Stimulated activated memory B cell treated with anti-CD40 and anti-IgM and Interleukin-4, amounts not matched to agents 10 μg/mL and 1 μg/mL and 100 μg/mL, for 72 hours (primary cell): ENCODE measurements around the gene SERAC1.

Experiments used
- ATAC-seq: fragments of 150-1000 bp; cut with Tn5 transposase; 2 replicates; pipeline ENCODE4 v1.10.0; 2021
- H3K27ac Mint-ChIP-seq: one replicate; pipeline ENCODE4 v1.8.0; 2022; ENCODE audit warnings: mild to moderate bottlenecking, mixed read lengths
- H3K27me3 Mint-ChIP-seq: one replicate; pipeline ENCODE4 v1.8.0; 2022; ENCODE audit warnings: mixed read lengths
- H3K36me3 Mint-ChIP-seq: one replicate; pipeline ENCODE4 v1.8.0; 2022; ENCODE audit warnings: mixed read lengths
- H3K4me1 Mint-ChIP-seq: one replicate; pipeline ENCODE4 v1.8.0; 2022; ENCODE audit warnings: mixed read lengths
- H3K4me3 Mint-ChIP-seq: one replicate; pipeline ENCODE4 v1.8.0; 2022; ENCODE audit warnings: mild to moderate bottlenecking, moderate library complexity, mixed read lengths
- H3K9me3 Mint-ChIP-seq: one replicate; pipeline ENCODE4 v1.8.0; 2022; ENCODE audit warnings: mixed read lengths

Gene SERAC1

DNA sequence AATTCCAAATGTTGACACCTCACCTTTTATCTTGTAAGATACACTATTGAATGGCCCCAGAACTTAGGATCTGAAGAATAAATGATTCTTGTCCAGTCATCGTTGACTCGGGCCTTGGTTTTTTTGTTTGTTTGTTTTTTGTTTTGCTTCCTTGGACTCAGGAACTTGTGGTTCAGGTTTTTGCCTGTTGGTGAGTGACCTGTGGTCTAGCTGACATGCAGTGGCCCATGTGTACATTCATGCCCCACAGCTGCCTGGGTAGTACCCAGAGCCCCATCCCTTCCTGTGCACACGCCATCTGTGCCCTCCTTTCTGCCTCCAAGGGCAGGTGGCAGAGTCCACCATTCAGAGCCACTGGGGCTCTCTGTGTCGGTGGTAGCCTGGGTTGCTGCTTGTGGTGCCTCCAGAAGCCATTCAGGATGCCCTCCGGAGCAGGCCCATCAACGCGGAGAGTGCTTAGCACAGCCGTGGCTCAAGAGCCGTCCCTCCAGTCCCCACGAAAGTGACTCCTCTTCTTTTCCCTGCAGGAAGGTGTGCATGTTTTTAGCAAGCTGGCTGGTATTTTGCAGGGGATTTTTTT, 100.5 kb downstream of the SERAC1 start:
- ATAC-seq, result no peak
- Mint-ChIP-seq H3K4me1 (peaks cover 6% of the 10 kb centered on the region), H3K36me3 (peaks cover 65% of the 10 kb centered on the region), H3K9me3 (no peaks in the 10 kb centered on the region), H3K27me3 (no peaks in the 10 kb centered on the region), H3K4me3 (no peak overlapping the region), H3K27ac (no peak overlapping the region)

DNA sequence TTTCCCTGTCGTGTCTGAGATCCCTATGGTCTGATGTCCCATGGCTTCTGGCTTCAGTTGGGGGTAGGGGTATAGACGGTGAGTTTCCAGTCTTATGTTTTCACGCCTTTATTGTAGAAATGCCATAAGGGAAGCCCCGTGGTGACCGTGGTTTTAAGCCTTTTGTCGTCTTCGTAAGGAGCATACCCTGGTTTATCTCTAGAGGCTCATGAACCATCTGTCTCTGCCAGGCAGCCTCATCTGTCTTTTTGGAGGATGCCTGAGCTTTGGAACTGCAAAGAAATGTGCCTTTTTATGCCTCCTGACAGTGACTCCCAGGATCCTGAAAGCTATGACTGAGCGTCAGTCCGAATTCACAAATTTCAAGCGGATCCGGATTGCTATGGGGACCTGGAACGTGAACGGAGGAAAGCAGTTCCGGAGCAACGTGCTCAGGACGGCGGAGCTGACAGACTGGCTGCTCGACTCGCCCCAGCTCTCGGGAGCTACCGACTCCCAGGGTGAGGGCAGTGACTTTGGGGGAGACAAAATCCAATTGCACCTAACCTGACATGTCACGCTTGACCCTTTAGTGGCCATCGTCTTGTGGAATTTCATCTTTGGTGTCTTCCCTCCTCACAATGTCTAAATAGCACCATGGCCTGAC, 101.8 kb downstream of the SERAC1 start:
- no peak overlapping the region for H3K27ac Mint-ChIP-seq
- H3K9me3 Mint-ChIP-seq, result no peaks in the 10 kb centered on the region
- H3K4me1 Mint-ChIP-seq, result no peaks in the 10 kb centered on the region
- peaks cover 63% of the 10 kb centered on the region for H3K36me3 Mint-ChIP-seq
- ATAC-seq, result no peak
- no peak overlapping the region for H3K4me3 Mint-ChIP-seq
- H3K27me3 Mint-ChIP-seq, result no peaks in the 10 kb centered on the region

DNA sequence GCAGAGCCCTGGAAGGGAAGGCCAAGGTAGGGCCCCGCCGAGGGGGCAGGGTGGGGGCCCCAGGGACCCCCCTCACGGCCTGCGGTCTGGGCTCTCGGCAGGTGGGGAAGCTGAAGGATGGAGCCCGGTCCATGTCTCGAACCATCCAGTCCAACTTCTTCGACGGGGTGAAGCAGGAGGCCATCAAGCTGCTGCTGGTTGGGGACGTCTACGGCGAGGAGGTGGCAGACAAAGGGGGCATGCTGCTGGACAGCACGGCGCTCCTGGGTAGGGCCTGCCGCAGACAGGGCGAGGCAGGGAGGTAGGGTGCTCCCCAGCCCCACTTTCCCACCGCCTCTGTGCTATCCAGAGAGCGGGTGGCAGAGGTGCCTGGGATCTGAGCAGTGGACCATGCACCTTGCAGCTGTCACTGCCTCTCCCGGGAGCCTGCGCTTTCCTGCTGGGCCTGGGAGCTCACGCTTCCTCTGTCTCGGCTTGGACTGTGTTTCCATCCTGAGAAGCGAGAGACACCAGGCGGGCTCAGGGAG, 103.3 kb downstream of the SERAC1 start:
- Mint-ChIP-seq H3K27ac (no peak overlapping the region), H3K4me1 (no peaks in the 10 kb centered on the region), H3K9me3 (no peaks in the 10 kb centered on the region), H3K27me3 (no peaks in the 10 kb centered on the region), H3K4me3 (no peak overlapping the region), H3K36me3 (peaks cover 60% of the 10 kb centered on the region)
- no peak for ATAC-seq

DNA sequence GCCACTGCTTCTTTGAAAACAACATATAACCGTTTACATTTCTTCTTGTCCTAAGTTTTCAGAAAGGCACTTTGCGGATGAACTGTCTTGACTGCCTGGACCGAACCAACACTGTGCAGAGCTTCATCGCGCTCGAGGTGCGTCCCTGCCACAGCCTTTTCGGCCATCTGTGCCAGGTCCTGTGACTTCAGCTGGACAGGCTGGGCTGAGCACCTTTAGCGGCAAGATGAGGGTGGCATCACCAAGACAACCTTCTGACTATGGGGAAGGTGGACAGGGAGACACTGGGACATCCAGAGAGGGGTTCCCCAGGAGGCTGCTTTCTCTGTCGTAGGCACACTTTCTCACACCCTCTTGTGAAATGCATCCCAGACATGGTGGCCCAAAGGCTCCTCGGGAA, 104.3 kb downstream of the SERAC1 start:
- no peak overlapping the region for H3K4me3 Mint-ChIP-seq

DNA sequence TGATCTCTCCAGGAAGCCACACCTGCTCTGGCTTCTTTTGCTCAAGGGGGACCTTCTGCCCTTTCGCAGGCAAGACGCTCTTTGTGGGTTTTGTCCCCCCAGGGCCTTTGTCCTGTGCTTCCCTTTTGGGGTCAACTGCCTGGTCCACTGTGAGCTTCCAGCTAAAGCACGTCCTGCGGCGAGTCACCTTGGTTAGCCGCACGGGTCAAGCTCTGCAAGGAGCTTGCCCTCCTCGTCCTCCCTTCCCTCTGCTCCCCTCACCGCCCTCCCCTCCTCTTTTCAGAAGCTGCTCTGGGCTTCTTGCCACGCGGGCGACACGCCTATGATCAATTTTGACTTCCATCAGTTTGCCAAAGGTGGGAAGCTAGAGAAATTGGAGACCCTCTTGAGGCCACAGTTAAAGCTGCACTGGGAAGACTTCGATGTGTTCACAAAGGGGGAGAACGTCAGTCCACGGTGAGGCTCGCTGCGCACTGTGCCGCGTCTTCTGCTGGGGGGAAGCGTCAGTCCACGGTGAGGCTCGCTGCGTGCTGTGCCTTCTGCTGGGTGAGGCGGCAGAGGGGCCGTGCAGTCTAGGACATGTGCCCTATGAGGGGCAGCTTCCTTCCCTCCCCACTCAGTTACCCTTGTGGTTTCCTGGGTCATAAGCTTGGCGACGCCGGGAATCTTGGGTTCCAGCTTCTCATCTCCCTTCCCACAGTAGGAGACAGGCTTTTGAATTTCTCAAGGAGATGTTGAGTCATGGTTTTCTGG, 106.2 kb downstream of the SERAC1 start:
- peaks cover 41% of the 10 kb centered on the region for H3K36me3 Mint-ChIP-seq
- H3K9me3 Mint-ChIP-seq, result no peaks in the 10 kb centered on the region
- H3K27me3 Mint-ChIP-seq, result no peaks in the 10 kb centered on the region
- no peak overlapping the region for H3K4me3 Mint-ChIP-seq
- no peak for ATAC-seq
- H3K27ac Mint-ChIP-seq, result no peak overlapping the region
- peaks cover 8% of the 10 kb centered on the region for H3K4me1 Mint-ChIP-seq

More for the DNA sequence above, 104.3 kb downstream of the SERAC1 start:
- ATAC-seq, result no peak
- Mint-ChIP-seq H3K4me1 (no peaks in the 10 kb centered on the region), H3K27ac (no peak overlapping the region), H3K9me3 (no peaks in the 10 kb centered on the region), H3K27me3 (no peaks in the 10 kb centered on the region), H3K36me3 (peaks cover 53% of the 10 kb centered on the region)

DNA sequence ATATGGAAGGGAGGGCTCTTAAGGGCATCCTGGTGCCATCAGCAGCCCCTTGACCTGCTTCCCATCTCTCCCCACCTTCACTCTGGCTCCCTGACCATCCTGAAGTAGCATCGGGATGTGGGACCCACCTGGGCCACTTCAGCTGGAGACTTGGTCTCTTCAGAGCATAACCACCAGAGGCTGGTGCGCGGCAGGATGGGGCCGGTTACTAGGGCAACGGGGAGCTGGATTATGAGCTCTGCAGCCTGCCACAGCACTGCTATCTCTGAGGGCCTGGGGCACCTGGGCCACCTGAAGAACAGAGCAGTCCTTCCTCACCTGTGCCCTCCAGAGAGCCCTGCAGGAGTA, 106.7 kb downstream of the SERAC1 start:
- Mint-ChIP-seq H3K27me3 (no peaks in the 10 kb centered on the region), H3K4me1 (peaks cover 10% of the 10 kb centered on the region), H3K9me3 (no peaks in the 10 kb centered on the region), H3K36me3 (peaks cover 36% of the 10 kb centered on the region), H3K27ac (no peak overlapping the region), H3K4me3 (no peak overlapping the region)
- ATAC-seq, result no peak

DNA sequence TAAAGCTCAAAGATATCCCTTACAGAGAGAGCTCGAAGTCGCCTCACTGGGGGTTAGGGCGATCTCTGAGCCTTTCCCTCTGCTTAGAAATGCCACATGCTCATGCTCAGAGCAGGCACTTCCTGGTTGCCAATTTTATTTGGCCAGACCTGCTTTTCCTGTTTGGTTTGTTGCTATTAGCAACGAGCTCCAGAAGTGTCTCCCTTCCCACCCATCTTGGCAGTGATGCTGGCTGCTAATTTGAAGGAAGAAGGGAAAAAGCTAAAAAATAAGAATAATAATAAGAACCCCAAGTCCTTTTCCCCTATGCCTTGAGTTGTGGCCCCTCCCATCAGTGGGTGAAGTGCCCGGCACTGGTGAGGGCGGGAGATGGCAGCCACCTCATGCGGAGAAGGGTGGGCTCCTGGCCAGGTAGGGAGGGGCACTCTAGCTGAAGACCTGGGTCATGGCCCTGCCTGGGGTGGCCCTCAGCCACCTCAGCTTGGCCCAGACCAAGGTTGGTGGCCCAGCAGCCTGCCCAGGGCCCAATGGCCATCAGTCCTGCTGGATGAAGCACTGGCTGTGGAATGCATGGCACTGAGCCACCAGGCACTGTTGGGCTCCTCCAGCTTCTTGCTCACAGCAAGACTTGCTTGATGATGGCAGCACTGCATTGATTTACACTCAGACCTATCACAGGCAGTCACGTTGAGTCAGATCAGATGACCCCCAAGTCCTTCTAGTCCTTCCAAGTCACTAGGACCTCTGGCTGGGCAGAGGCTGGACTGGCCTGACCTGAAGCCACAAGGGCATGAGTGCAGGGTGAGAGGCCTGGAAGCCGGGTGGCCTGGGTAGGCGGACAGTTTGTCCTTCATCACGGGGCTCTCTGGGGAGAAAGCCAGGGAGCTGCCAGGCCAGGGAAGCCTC, 107.4 kb downstream of the SERAC1 start:
- Mint-ChIP-seq H3K27ac (no peak overlapping the region), H3K27me3 (no peaks in the 10 kb centered on the region), H3K36me3 (peaks cover 33% of the 10 kb centered on the region), H3K9me3 (no peaks in the 10 kb centered on the region), H3K4me3 (no peak overlapping the region), H3K4me1 (peaks cover 15% of the 10 kb centered on the region)
- no peak for ATAC-seq
